ENCODE results near the gene PPP6R3.

DNA sequence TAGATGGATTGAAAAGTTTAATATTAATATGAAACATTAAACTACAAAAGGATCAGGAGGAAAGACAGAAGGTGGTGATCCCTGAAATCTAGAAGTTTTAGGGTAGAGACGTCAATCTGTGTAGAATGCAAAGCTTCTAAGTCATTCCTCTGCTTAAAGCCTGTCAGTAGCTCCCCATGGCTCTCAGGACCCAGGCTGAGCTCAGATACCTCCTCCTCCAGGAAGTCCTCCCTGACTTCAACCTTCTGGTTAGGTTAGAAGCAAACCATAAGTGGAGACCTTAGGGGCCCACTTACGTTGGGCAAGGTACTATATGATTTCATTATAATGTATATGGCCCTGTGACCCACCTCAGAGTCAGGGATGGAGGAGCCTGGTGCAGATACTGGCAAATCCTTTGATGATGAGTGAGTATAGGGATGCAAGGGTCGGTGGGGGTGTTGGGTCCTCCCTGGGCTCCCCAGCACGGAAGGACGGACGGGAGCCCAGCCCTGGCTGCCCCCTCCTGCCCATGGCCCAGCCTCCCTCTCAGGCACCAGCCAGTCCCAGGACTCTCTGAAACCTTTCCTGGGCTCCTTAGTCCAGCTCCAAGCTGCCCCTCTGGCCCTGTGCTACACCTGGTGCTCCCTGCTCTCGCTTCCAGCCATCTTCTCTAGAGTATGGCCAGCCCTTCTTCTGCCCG, 3.2 kb upstream of the PPP6R3 start:
- TF ChIP-seq POLR2A (IDR thresholded peaks at IDR 0.05; ENCODE audit: low read length) (no peak), GATA1 (IDR thresholded peaks at IDR 0.05; ENCODE audit: low read depth, low read length) (no peak)

Data from erythroblast (primary cell).